Ramos (cell line): Measurements from ENCODE around the gene JOSD1.

Source experiments
- in situ Hi-C: fragments of 300-500 bp; cut with MboI; formaldehyde crosslinking; loops from one replicate; pipeline ENCODE4 v1.14.3; 2022; ENCODE audit warnings: low sequenced_read_pairs; ENCODE audit not compliant: unreplicated experiment

The JOSD1 gene

DNA sequence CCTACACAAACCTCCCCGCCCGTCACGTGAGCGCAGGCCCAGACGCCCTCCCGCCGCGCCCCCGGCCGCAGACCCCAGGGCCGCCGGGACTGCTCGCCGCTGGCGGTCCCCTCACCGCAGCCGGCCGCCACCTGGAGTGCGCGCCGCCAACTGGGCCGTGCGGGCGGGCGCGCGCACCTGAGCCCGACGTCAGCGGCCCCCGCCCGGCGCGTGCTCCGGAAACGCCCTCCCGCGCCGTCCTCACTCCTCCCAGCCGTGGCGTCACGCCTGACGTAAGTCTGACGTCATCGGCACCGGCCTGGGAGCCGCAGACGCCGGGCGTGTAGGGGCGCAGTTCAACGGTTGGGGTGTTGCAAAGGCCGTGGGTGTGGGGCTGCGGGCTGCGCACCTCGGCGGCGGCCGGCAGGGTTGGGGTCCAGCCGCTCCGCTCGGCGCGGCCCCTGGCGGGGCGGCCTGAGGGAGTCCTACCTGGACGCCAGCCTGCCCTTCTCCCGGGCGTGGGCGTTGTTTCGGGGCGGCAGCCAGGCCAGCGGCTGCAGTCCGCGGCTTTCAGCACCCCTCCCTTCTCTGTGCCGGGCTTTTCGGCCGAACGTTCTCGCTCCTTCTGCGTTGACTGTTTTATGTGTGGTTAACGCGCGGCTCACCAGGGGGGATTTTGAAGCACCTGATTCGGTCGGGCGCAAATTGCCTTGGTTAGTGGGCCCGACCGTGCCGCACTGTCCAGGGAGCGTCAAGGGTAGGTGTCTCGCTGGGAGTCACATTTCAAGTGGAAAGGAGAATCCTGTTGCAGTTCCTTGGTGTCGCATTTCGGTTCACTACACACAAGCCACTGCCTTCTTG lies at the start of gene JOSD1:
TSS of gene JOSD1 (minus strand) at position 155 of the 840 bp plus-strand sequence. CDS start 956 bp downstream, outside the sequence.
- in situ Hi-C loops: no loop called here

DNA sequence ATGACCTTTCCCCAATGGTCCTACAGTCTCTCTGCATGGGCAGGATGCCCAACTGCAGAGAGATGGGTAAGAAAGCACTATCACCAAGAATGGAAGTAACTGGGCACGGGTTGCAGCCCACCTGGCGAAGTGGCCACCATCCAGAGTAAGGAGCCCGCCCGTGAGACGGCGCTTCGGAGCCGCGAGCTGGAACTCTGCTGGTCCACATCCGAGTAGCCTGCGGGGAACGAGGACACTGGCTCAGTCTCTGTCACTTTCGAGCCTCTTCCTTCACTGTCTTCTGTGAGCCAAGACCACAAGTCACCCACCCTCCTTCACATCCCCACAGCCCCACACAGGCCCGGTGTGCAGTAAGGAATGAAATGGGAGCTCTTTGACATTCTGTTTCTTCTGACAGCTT lies 49.4 kb upstream of the JOSD1 start:
- in situ Hi-C loops: no loop called here

DNA sequence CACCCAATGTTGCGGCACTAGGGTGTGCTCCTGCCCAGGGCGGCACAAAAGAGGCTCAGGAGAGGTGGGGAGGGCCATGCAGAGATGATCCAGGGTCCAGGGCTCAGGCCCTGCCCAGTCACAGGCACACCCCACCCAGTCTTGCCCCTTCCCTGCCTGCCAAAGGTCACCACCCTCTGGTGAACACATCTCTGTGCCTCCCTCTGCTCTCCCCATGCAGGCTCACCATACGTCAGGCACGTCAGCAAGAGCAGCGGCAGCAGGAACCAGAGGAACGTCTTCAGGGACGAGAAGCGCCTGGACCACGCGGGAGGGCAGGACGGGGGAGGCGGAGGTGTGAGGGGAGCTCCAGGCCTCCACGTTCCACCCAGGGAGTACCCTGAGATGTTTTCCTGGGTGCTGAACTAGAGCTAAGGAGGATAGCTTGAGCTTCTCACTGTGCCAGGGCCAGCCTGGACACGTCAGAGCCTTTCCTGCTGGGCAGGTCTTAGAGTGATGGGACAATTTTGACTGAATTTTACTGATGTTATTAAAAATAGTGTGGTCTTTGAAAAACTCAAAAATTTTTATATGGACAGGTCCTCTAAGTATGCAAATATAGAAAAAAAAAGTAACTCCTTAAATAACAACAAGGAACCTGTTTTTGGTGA lies 47.9 kb upstream of the JOSD1 start:
- in situ Hi-C loops: no loop called here

DNA sequence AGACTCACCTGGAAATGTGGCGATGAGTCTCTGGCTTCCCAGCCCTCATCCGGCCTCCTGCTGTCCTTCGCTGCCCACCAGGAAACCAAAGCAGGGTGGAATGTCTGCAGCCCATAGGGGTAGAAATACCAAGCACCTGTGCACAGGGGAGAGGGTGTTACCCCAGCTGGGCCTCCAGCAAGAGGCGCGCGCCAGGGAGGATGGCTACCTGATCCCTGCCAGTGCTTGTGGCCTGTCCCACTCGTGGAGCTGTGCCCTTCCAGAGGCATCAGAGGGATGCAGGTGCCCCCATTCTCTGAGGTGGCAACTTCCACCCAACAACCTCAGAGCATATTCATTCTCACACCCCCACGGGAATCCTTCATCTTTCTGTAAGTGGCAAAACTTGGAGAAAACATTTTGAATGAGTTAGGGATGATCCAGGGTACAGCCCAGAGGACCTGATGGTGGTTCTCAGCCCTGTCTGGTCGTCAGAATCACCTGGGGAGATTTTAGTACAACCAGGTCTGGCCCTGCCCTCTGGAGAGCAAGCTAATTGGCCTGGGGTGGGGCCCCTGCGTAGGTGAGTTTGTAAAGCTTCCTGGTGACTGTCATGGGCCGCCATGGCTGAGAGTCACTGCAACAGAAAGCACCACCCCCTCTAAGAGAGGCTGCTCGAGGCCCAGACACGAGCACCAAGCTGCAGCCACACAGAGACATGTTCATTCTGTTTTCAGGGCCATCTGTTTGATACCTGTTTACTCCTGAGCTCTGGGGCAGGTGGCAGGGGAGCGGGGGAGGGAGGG lies 45.1 kb upstream of the JOSD1 start:
- in situ Hi-C loops: no loop called here

DNA sequence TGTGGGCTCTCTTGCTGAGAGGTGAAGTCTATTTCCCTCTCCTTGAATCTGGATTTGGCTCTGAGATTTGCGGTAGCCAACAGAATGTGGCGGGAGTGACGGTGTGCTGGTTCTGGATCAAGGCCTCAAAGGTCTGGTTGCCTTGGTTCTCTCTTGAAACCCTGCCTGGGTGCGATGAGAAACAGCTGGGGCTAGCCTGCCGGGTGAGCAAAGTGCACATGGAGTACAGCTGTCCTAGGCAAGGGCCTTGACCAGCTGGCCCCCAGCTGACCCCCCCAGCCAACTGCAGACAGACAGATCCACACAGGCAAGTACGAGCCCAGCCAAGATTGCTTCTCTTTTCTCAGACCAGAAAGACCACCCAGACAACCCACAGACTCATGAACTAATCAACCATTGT lies 44.2 kb upstream of the JOSD1 start:
- in situ Hi-C loops: no loop called here

DNA sequence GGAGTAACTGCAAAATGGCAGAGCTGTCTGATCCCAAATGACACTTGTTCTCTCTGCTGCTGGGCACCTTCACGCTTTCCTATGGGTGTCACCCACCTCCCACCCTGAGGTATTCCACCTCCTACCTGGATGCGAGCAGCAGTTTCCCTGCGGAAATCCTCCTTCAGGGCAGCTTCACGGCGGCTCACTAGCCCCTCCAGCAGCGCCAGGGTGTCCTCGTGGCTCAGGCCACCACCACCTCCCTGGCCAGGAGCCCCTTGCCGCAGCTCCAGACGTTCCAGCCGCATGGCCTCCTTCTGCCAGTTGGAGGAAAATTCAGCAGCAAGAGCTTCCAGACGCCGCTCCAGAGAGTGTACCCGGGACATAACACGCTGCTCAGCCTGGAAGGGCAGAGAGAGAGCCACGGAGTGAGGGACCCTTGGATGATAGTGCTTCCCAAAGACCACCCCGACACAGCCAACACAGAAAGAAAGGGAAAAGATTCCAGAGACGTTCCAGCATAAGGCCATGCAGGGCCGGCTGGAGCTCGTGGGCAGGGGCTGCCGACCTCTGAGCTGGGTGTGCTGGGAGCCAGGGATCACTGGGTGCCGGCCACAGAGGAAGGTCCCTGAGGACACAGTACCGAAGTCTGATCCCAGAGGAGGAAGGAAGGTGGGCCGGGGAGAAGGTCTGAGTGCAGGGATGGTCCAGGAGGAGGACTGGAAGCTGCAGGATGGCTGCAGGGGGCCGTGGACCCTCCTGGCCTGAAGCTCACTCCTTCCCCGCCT lies 41.6 kb upstream of the JOSD1 start:
- in situ Hi-C loops: no loop called here

DNA sequence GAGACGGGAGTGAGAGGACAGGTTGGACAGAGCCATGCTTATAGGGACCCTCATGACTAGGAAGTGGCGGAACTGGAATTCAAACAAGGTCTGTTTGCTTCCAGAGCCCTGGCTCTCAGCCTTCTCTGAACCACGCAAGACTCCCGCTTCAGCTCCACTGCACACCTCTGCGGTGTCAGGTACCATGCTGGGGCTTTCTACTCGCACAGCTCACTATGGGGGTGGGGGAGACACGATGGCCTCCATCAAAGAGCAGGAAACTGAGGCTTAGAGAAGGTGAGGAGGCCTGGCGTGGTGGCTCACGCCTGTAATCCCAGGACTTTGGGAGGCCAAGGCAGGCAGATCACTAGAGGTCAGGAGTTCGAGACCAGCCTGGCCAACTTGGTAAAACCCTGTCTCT lies 40.8 kb upstream of the JOSD1 start:
- in situ Hi-C loops: no loop called here

DNA sequence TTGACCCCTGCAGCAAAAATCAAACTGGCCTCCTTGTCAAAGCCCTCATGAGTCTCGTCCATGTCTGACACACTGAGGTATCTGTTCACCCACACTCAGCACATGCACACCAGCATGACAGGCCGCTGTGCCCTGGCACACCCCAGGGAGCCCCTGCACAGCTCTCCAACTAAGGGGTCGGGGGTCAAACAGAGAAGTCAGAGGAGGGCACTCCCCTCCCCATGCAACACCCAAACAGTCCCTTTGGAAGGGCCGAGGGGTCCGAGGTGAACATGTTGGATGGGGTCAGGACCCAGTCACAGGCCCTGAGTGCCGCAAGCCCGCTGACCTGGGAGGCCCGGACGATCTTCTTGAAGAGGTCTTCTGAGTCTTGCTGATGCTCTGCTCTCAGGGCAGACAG lies 40.4 kb upstream of the JOSD1 start:
- in situ Hi-C loops: no loop called here

DNA sequence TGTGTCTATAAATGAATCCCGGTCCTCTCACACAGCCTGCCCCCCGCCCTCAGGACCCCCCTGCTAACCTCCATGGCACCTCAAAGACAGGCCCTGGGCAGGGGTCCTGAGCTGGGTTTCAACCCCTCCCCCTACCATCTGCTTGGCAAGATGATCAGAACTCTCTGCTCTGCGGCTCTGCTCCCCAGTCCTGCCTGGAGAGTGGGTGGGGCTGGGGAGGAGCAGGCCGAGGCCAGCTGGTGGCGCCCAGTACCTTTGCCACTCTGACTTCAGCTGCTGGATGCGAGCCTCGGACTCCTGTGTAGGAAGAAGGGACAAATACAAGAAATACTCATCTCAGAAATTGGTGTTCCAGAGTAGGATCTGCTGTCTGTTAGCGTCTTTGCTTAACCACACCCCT lies 40.0 kb upstream of the JOSD1 start:
- in situ Hi-C loops: no loop called here

DNA sequence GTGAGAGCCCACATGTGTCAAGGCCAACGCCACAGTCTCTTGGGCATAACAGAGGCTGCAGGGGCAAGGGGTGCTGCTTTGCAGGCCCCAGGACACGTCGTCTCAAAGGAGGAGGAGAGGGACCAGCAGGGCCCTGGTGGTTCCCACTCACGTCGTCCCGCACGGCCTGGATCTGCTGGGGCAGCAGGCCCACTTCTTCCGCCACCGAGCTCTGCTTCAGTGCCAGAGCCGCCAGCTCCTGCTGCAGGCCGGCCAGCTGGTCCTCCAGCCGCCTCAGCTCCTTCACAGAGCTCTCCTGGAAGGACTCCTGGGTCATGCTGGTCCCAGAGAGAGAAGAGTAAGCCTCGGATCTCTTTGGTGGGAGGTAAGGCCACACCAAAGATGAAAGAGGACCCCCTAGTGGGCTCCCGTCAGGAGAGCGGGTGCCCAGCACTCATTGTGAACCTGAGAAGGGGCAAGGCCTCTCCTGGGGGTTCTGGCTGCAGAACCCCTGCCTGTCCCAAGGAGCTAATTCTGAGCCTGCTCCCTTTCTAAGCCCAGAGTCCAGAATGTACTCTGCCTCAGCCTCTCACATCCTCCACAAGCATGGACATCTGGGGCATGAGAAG lies 39.5 kb upstream of the JOSD1 start:
- in situ Hi-C loops: no loop called here

DNA sequence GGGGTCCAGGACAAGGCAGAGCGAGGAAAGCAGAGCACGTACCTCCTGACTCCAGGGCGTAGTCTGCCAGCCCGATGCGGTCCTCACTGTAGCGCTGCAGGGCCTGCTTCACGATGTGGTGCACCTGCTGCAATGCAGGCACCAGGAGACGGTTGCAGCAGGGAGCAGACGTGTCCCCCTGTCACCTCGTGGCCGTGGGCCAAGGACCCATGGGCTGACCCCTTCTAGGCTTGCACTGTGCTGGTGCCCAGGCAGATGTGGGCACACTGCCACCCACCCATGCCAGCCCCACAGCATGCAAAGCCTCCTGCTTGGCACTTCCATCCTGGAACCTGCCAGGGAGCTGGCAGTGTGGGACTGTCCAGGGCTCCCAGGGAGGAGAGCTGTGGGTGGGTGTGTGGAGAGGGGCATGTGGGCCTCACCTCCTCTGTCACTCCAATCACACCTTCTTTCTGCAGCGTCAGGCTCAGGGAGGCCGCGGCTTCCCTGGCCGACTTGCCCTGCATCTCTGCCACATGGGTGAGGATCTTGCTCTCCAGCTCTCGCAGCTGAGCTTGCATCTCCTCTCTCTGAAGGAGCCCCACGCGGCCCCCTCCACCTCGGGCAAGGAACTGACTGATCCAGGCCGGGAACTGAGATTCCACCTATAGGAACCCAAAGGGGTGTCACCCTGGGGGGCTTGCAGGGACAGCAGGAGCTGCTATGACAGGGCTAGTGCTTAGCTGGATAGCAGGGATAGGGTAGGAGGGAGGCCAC lies 38.7 kb upstream of the JOSD1 start:
- in situ Hi-C loops: no loop called here

DNA sequence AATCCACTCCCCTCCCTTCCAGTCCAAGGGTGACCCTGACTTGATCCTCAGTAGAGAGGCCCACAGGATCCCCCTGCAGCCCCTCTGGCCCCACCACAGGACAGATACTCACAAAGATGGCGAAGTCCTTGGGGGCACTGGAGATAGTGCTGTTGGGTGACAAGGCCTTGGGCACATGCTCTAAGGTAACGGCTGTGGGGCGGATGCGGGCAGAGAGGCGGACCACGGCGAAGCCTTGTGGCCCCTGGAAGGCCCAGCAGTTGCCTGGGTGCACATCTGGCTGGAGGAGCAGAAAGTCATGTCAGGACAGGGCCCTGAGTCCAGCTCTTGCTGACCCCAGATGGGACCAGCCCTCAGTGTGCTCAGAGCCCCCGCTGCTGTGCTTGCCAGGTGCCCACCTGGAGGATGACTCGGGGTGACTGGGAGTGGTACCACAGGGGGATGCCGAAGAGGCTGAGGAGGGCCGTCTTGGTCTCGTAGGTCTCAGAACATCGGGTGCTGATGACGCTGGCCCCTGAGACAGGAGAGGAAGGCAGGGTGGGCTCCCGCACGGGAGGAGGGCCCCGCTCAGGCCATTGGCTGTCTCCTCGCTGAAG lies 37.8 kb upstream of the JOSD1 start:
- in situ Hi-C loops: no loop called here

DNA sequence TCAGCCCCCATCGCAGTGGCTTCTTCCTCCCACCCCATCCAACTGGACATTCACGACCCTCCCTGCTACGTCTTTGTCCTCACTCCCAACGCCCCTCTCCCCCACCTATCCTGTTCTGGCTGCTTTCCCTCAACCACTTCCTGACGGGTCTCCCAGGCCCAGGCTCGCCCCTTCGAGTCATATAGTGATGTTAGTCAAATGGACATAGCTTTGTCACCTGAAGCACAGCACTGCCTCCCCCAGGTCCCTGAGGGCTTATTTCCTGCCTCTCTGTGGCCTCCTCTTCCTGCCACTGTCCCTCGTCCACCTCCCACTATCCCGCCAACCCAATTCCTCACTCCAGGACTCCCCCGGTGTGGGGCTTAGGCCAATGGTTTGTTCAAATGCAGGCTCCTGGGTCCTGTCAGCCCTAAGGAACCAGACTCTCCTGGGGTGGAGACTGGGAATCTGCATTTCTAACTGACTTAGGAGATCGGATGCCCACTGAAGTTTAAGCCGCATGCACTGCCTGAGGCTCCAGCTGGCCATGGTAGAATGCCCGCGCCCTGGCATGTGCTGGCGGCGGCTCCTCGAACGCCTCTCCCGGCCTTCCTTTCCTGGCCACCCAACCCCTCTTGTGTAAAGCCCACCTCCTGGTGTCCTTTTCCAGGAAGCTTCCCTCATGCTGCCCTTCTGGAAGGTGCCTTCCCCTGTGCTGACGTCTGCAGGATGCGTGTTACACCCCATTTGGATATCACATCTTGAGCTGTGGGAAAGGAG lies 36.7 kb upstream of the JOSD1 start:
- in situ Hi-C loops: no loop called here

DNA sequence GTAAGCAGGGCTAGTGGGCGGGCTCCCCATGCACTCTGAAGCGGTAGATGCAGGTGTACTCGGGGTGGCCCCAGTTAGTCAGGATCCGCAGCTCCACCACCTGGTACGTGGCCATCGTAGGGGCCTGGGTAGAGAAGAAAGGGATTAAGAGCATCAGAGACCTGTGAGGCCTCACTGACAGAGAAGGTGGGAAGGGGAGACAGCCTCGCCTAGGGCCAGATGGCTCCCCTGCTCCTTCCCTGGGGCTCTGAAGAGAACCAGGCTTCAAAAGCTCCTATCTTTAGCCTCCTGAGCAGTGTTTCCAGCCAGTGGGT lies 35.5 kb upstream of the JOSD1 start:
- in situ Hi-C loops: no loop called here

DNA sequence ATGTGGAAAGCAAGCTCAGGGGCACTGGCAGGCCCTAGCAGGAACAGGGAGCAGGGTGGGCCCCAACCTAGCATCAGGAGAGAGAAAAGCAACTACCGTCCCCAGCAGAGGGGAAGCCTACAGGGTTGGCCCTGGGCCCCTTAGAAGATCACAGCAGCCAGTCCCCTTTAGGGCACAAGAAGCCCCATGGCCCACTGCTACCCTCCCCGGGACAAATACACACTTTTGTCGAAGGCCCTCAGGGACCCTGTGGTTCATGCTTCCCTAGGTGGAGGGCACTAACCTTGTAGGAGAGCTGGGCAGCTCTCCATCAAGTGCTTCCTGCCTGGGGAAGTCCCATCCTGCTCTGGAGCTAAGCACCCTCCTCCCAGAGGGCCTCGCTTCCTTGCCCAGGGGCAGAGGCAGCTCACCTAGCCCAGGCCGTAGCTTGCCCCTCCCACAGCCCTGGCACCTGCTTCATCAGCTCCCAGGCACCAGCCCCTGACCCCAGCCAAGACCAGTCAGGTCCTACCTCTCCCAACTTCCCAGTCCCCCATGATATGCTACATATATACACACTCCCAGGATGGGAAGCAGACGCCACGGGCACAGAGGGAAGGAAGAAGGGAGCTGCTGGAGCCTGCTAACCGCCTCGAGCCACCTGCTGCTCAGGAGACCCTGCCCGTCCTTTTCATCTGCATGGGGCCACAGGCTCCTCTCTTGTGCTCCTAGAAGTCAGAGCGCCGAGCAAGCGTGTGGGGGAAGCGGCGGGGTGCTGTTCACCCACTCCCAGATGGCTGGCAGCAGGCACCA lies 34.9 kb upstream of the JOSD1 start:
- in situ Hi-C loops: no loop called here

DNA sequence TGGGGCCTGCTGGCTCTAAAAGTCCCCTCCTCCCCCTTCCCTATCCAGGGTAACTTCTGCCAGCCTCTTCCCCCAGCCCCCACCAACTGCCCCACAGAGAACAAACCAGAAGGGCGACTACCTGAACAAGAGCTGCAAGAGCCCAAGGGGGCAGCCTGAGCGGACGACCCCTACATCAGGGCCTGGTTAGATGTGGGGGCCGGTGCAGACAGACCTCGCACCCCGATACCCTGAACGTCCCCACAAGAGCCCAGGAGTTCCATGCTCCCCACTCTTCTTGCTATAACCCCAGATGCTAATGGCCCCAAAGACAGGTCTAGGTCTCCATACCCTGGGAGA lies 34.4 kb upstream of the JOSD1 start:
- in situ Hi-C loops: no loop called here

DNA sequence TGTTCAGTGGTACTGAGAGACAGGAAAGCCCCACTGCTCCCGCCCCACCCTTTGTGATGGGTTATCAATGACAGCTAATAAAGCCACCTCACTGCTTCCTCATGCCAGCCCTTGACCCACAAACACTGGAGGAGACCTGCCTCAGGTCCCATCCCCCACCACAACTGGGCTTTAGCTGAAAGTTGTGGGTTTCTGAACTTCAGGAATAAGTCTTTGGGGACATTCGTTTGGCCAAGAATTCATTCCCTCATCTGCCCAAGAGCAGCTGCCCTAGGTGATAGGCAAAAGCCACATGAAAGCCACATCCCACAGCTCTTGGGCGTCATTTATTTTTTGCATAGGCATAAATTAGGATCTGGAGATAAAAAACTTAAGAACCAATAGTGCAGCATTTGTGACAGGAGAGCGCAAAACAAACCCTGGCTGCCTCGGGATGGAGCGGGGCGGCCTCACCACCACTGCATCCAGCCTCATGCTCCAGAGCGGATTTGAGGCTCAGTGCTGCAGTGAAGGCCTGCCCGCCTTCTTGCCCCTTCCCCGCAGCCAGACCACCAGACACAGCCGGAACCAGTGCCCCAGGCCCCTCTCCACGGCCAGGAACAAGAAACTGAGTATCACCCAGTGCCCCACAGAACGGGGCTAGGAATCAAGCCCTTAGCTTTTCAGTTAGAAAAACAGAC lies 33.8 kb upstream of the JOSD1 start:
- in situ Hi-C loops: no loop called here
